Epithelial cell of proximal tubule (primary cell): ENCODE measurements around the gene P2RY2. TPM values are rescaled to one million over a fixed set of nuclear protein-coding genes. Genes with fewer than 3 reads are reported as not detected.
"Not testable (repeated sequence)": the region's sequence is repeated elsewhere in the genome, so short reads cannot be mapped to it uniquely, and the experiment has no call there.

Experiments
- DNase-seq: peaks from one replicate; pipeline ENCODE4 v3.0.0-alpha.2; 2011; ENCODE audit warnings: low read depth
- H3K4me3 ChIP-seq: 2 replicates; pipeline ENCODE4 v1.5.1; 2011; ENCODE audit warnings: low read depth, mild to moderate bottlenecking, low read length
- total RNA-seq: library from RNA; depleted of rRNA; stranded (reverse); fragments of >200 nt; gene quantifications from 2 replicates; pipeline ENCODE4 v1.2.3, GENCODE V29; 2015
- TF ChIP-seq, protein P1 (sequence below): conservative IDR thresholded peaks from 2 replicates; pipeline ENCODE4 v1.5.1; 2012; ENCODE audit warnings: low read depth, mild to moderate bottlenecking, low read length

P2RY2 gene
- total RNA-seq, 1 donor from 2014 or later = 1.1 TPM

GRCh38 chr11:73271936-73272679 lies 54.0 kb downstream of the P2RY2 start, which contains the start of gene P2RY6:
P2RY6 (plus strand) TSS chr11:73272338; CDS start chr11:73296519, 24,181 bp downstream.
- TF ChIP-seq, protein P1, sequence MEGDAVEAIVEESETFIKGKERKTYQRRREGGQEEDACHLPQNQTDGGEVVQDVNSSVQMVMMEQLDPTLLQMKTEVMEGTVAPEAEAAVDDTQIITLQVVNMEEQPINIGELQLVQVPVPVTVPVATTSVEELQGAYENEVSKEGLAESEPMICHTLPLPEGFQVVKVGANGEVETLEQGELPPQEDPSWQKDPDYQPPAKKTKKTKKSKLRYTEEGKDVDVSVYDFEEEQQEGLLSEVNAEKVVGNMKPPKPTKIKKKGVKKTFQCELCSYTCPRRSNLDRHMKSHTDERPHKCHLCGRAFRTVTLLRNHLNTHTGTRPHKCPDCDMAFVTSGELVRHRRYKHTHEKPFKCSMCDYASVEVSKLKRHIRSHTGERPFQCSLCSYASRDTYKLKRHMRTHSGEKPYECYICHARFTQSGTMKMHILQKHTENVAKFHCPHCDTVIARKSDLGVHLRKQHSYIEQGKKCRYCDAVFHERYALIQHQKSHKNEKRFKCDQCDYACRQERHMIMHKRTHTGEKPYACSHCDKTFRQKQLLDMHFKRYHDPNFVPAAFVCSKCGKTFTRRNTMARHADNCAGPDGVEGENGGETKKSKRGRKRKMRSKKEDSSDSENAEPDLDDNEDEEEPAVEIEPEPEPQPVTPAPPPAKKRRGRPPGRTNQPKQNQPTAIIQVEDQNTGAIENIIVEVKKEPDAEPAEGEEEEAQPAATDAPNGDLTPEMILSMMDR = no peak
- no peak for DNase-seq
- H3K4me3 ChIP-seq = no peak within 1 kb of the TSS

GRCh38 chr11:73272680-73273038 lies 54.6 kb downstream of the P2RY2 start:
- TF ChIP-seq, protein P1 = no peak
- no peak for DNase-seq
- H3K4me3 ChIP-seq = no peak overlapping the region

- TF ChIP-seq, protein P1 = no peak
- H3K4me3 ChIP-seq = no peak overlapping the region
- DNase-seq = no peak
Observed at GRCh38 chr11:73273222-73273895, 55.3 kb downstream of the P2RY2 start.

- not testable (repeated sequence) for H3K4me3 ChIP-seq, DNase-seq
Observed at GRCh38 chr11:73274191-73274590, 56.1 kb downstream of the P2RY2 start.

- TF ChIP-seq, protein P1 = no peak
- H3K4me3 ChIP-seq = no peak overlapping the region
- DNase-seq = no peak
Observed at GRCh38 chr11:73274722-73275380, 56.8 kb downstream of the P2RY2 start.

DNA sequence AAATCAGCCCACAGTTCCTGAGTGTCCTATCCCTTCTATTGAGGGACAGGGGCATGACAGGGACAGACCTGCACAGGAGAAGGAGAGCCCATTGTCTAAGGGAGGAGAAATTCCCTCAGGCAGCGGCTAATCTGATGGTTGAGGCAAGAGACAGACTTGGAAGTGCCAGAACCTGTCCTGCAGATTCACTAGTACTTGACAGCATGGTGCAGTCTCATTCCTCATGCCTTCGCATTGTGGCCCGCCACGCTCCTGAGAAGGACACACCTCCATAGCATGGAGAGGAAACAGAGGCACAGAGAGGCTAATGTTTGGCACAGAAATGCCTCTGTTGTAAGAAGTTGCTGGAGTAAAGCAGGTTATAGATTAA lies 57.3 kb downstream of the P2RY2 start:
- no peak overlapping the region for H3K4me3 ChIP-seq
- TF ChIP-seq, protein P1 = no peak

DNA sequence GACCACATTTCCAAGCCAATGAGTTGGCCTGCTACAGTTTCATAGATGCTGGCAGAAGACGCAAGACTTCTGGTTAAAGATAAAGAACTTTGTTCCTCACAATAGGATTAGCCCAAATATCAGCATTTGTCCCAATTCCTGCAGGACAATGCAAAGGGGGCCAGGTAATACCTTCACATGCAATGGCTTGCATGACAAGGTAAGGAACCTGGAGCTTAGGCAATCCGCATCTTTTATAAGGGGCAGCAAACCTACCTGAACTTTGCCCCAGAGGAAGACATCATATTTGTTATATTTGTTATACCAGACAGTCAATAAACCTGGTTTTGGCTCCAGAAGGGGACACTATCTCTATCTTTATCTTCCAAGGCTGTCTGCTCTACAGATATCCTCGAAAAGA lies 59.4 kb downstream of the P2RY2 start:
- DNase-seq = no peak
- TF ChIP-seq, protein P1 = no peak
- H3K4me3 ChIP-seq = no peak overlapping the region

More for the DNA sequence above, 57.3 kb downstream of the P2RY2 start:
- no peak for DNase-seq
